Bone marrow (tissue), 2 donors: ENCODE data around the gene PAX3.
"Not testable (repeated sequence)": the region's sequence is repeated elsewhere in the genome, so short reads cannot be mapped to it uniquely, and the experiment has no call there.

Experiments
- DNase-seq, 2 donors: peaks; one replicate each; lab custom pipeline; 2025; lab: John Stamatoyannopoulos, UW

PAX3 gene

DNA sequence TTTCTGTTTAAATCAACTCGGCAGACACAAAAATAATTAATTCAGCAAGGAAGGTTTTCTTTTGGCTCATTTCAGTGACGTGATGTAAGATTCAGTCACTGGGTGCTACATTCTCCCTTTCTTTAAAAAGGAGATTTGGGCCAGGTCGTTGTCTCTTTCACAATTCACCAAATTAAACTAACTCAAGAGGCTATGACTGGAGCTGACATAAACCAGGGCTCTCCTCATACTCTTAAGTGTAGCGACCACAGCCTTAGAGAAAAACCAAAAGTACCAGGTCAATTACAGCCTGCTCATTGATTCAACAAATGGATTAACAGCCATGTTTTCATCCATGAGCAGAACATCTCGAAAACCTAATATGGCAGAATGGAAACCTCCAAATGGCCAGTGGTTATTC is 85.7 kb downstream of the PAX3 start:
- no peak for DNase-seq

GRCh38 chr2:222212571-222212970 is 86.2 kb downstream of the PAX3 start:
- no peak for DNase-seq

DNA sequence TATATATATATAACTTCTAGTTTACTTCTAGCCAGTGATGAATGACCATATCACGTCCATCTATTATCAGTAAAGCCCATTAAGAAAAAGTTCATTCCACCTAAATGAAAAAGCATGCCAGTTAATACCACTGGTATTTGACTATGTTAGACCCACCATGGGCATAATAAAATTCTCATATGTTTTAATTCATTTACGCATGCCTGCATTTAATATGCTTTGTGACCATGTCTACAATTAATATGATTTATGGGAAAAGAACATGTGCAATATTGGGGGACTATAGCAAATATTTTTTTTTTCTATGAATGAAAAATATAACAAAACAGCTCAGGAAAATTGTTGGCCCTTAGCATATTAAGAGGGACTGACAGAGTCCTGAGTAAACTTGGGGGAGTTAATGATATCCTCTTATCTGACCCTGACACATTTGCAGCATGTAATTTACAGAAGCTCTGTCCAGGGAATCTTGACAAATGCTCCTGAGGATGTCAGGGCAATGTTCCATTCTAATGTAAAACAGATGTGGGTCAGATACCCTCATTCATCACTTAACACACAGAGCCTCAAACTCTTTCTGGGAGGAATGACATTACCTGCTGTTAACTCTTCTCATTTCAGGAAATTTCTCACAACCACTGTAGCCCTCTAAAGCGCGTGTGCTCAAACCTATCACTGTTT is 90.6 kb downstream of the PAX3 start:
- DNase-seq: no peak

- no peak for DNase-seq
These were observed 93.7 kb downstream of the PAX3 start for GRCh38 chr2:222205136-222205535.

- DNase-seq: no peak
These were observed 95.8 kb downstream of the PAX3 start for GRCh38 chr2:222203041-222203440.

DNA sequence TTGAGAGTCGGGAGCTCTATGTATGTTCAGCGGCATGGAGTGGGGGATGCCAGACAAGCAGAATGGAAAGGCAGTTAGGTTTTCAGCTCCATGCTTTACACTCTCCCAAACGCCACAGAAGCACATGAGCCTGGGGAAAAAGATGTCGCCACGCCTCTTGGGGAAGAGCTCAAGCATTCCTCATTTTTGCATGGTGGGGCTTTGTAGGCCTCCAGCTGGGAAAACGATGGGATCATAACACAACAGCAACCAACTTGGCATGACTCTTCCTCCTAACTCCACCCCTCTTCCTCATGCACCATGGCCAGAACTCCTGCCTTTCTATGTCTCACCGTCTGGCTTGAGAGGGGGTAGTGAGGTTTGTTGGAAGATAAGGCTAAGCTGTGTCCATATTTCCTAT is 102.6 kb downstream of the PAX3 start:
- no peak for DNase-seq

DNA sequence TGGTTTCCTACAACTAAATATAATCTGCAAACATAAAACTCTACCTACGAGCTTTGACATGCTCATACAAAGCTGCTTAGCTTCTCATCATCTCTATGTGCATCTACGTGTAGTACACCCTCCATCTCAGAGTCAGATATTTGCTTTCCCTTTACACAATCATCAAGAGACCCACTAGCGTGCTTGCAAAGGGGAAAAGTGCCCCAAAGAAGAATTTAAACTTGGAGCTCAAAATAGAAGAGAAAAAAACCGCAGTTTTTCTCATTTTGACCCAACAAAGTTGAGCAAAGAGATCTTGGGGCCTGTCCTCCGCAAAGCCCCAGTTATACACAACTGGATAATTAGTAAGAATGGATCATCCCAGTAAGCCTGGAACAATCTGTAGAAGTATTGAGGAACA is 104.1 kb downstream of the PAX3 start:
- no peak for DNase-seq

DNA sequence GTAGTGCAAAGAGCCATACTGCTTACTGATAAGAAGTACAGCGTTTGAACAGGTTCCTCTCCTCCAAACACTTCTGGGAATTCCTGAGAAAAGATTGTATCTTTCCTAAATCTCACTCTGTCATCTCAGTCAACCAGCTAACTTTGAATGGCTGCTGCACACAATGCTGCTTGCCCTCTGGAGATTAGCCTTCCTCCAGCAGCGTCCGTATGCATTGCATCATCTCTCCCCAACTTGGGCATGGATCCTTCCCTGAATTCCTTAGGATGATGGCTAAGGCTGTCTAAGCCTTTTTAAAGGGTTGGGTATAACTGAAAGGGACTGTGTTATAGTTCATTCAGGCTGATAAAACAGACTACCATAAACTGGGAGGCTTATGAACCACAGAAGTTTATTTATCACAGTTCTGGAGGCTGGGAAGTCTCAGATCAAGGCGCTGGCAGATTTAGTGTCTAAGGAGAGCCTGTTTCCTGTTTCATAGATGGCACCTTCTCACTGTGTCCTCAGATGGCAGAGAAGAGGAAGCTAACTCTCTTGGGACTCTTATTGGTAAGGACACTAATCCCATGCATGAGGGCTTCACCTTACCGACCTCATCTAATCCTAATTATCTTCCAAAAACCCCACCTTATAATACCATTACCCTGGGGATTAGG is 105.3 kb downstream of the PAX3 start:
- DNase-seq: no peak

- DNase-seq: no peak
These were observed 118.2 kb downstream of the PAX3 start for GRCh38 chr2:222180619-222181018.

DNA sequence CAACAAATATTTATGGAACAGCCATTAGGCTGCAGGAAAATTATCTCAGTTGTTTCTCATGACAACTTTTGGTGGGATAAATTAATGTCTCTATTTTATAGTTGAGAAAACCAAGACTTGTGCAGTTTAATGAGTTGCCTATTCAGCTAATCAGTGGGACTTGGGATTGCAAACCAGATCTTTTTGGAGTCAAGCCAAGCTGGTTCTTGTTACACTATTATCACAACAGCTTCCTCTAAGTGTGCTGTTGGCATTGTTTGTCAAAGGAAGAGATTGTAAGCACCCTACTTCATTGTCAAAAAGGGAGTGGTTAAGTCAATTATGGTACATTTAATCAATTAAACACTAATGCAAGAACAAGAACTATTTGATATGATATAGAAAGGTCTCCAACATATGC is 119.2 kb downstream of the PAX3 start:
- no peak for DNase-seq

DNA sequence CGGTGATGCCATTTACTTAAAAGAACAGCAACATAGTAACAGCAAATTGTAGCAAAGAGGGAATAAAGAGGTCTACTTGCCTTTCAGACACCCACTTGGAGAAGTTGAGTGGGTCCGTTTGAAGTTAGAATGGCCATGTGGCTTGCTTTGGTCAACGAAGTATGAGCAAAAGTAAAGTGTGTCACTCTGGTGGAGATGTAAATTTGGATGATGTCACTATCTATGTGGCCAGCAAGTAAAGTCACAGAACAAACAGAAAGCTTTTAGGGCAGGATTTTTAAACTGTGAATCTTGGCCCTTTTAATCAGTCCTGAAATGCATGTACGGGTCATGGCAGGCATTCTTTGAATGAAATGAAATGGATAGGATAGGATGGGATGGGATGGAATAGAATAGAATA is 120.3 kb downstream of the PAX3 start:
- DNase-seq: no peak

GRCh38 chr2:222176890-222177289 is 121.9 kb downstream of the PAX3 start:
- DNase-seq: no peak

DNA sequence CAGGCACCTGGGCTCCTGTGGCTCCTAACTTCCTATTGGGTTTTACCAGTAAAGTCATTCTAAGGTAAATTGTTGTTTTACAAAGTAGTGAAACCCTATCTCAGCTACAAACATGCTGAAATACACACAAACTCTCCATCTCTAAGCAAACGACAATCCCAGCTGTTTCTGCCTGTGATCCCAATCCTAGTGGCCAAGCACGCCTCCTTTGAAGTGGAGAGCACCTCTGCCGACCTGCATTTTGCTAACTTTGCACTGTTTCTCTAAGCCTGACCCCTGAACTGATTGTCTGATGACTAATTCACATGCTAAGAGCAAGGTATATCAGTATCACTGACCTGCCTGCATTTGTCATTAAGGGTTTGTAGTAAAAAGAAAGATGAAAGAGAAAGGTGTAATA is 124.3 kb downstream of the PAX3 start:
- DNase-seq: no peak

DNA sequence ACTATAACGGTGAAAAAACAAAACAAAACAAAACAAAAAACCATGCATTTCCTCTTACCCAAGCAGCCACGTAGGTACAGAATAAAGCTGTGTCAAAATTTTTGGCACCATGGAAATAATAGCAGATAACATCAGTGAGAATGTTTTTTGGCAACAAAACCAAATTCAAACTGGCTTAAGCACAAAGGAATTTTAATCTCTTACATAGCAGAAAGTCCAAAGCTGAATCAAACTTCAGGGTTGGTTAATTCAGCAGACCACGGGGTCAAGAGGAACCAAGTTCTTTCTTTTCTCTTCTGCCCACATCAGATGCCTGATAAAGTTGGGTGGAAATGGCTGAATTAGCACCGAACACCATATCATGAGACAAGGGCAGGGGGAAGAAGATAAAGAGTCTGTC is 129.5 kb downstream of the PAX3 start:
- no peak for DNase-seq

DNA sequence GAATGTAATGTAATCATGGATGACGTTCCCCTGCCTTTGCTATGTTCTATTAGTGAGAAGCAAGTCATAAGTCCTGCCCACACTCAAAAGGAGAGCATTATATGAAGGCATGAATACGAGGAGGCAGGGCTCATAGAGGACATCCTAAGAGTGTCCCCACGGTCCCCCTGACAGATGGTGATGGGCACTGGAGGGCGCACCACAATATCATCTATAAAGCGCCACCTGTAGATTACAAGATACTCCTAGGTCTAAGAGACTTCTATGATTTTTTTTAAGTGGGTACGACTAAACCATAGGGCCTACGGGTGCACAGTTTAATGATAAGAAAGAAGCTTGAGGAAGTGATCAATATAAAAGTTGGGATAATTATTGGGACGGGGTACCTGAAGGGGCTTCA is 131.0 kb downstream of the PAX3 start:
- no peak for DNase-seq

DNA sequence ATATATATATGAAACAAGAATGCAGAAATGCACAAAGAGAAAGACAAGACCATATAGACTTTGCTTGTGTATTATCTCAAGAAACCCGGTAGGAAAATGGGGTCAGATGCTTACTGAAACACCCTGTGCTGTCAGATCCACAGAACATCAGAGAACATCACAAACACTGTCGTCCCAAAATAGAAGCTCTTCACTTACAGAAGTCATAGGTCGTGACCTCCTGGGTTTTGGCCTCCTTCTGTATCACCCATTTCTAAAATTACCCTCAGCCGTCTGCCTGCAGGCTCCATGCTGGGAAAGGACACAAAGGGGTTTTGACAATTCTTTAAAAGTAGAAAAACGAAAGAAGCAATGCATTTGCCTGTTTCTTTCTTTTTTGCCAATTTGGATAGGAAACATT is 137.9 kb downstream of the PAX3 start:
- no peak for DNase-seq

DNA sequence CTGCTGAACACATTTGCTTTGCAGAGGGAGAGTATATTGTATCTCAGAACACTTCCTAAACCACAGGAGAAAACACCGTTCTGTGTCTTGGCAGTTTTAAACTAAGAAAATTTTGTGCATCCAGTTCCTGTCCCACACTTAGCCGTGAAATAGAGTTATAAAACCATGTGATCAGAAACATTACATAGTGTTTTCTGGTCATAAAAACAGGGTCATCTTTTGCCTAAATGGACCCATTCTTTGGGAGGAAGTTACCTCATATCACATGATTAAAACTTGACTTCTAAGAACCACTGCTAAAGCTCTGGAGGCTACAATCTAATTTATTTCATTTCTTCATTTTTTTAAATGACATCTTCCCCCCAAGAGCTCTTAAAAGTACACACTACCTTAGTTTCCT is 138.7 kb downstream of the PAX3 start:
- DNase-seq: no peak

- no peak for DNase-seq
These were observed 139.6 kb downstream of the PAX3 start for GRCh38 chr2:222159221-222159620.

DNA sequence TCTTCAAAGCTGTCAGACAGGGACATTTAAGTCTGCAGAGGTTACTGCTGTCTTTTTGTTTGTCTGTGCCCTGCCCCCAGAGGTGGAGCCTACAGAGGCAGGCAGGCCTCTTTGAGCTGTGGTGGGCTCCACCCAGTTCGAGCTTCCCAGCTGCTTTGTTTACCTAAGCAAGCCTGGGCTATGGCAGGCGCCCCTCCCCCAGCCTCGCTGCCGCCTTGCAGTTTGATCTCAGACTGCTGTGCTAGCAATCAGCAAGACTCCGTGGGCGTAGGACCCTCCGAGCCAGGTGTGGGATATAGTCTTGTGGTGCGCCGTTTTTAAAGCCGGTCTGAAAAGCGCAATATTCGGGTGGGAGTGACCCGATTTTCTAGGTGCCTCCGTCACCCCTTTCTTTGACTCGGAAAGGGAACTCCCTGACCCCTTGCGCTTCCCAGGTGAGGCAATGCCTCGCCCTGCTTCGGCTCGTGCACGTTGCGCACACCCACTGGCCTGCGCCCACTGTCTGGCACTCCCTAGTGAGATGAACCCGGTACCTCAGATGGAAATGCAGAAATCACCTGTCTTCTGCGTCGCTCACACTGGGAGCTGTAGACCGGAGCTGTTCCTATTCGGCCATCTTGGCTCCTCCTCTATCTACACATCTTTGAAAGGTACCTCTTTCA is 143.7 kb downstream of the PAX3 start:
- not testable (repeated sequence) for DNase-seq
